HEK293 (cell line): ENCODE results near the gene IGIP.
A peak's percentile ranks its signal among the peaks of the same experiment; 100 is the strongest.

Experiments
- CTCF ChIA-PET: fragments of 350-600 bp; formaldehyde crosslinking; extraction: SDS; loops from one replicate; lab custom pipeline; 2021; ENCODE audit warnings: antibody characterized with exemption; lab: Yijun Ruan, JAX
- POLR2A ChIA-PET: fragments of 300-600 bp; formaldehyde crosslinking; extraction: SDS; loops from one replicate; lab custom pipeline; 2020; ENCODE audit warnings: antibody characterized with exemption, inconsistent platforms; lab: Yijun Ruan, JAX
- H3K27ac ChIP-seq: fragments of 200-500 bp; sonication (Bioruptor generic); 2 replicates; pipeline ENCODE4 v1.5.1; 2014; ENCODE audit warnings: low read depth, low read length, control low read depth, inconsistent platforms; ENCODE audit errors: extremely low read depth
- H3K36me3 ChIP-seq, 2 experiments: fragments of 200-500 bp in 1 of 2; sonication (Bioruptor generic) in 1 of 2; 1 replicate in 1 of 2; 2 replicates in 1 of 2; pipeline ENCODE4 v1.5.1; 2014 to 2017; ENCODE audit warnings: inconsistent platforms in 2 of 2, low read length in 2 of 2; ENCODE audit not compliant: control insufficient read depth in 2 of 2, insufficient read depth in 1 of 2
- H3K4me1 ChIP-seq: fragments of 200-500 bp; sonication (Bioruptor generic); 2 replicates; pipeline ENCODE4 v1.5.1; 2014; ENCODE audit warnings: mild to moderate bottlenecking, low read length, inconsistent platforms; ENCODE audit not compliant: control insufficient read depth, insufficient read depth
- H3K4me3 ChIP-seq: 2 replicates; pipeline ENCODE4 v1.5.1; 2011; ENCODE audit warnings: low read depth, mild to moderate bottlenecking, control low read depth, low read length, moderate library complexity
- H3K9me3 ChIP-seq: fragments of 200-500 bp; sonication (Bioruptor generic); 2 replicates; pipeline ENCODE4 v1.5.1; 2014; ENCODE audit warnings: low read depth, low read length, inconsistent platforms; ENCODE audit not compliant: control insufficient read depth, insufficient read depth
- BCL6B ChIP-seq: fragments of 450-650 bp; formaldehyde crosslinking; IDR thresholded peaks from 2 replicates; pipeline ENCODE4 v1.5.1; 2017; ENCODE audit warnings: missing biosample characterization, missing genetic modification characterization
- GLI2 ChIP-seq: fragments of 450-650 bp; formaldehyde crosslinking; IDR thresholded peaks from 2 replicates; pipeline ENCODE4; 2017; ENCODE audit warnings: missing biosample characterization, missing genetic modification characterization, low read depth, borderline replicate concordance
- GLI4 ChIP-seq: fragments of 450-650 bp; formaldehyde crosslinking; IDR thresholded peaks from 2 replicates; pipeline ENCODE4 v1.5.1; 2016; ENCODE audit warnings: missing biosample characterization, missing genetic modification characterization
- KLF10 ChIP-seq: fragments of 450-650 bp; IDR thresholded peaks from 2 replicates; pipeline ENCODE4 v1.5.1; 2018; ENCODE audit warnings: missing biosample characterization, mild to moderate bottlenecking, missing genetic modification characterization
- KLF16 ChIP-seq: fragments of 450-650 bp; formaldehyde crosslinking; IDR thresholded peaks from 2 replicates; pipeline ENCODE4 v1.5.1; 2017; ENCODE audit warnings: missing biosample characterization, missing genetic modification characterization
- MYNN ChIP-seq: fragments of 450-650 bp; formaldehyde crosslinking; IDR thresholded peaks from 2 replicates; pipeline ENCODE4 v1.5.1; 2016; ENCODE audit warnings: missing biosample characterization, missing genetic modification characterization, borderline replicate concordance
- SCRT2 ChIP-seq: fragments of 450-650 bp; formaldehyde crosslinking; IDR thresholded peaks from 2 replicates; pipeline ENCODE4 v1.5.1; 2016; ENCODE audit warnings: missing biosample characterization, missing genetic modification characterization
- WT1 ChIP-seq: fragments of 450-650 bp; formaldehyde crosslinking; IDR thresholded peaks from 2 replicates; pipeline ENCODE4 v1.5.1; 2016; ENCODE audit warnings: missing biosample characterization, missing genetic modification characterization
- YY1 ChIP-seq: fragments of 450-650 bp; formaldehyde crosslinking; IDR thresholded peaks from 2 replicates; pipeline ENCODE4 v1.5.1; 2018; ENCODE audit warnings: missing biosample characterization, missing genetic modification characterization
- ZFP41 ChIP-seq: fragments of 450-650 bp; formaldehyde crosslinking; IDR thresholded peaks from 2 replicates; pipeline ENCODE4 v1.5.1; 2016; ENCODE audit warnings: missing biosample characterization, missing genetic modification characterization, borderline replicate concordance
- ZNF10 ChIP-seq: fragments of 450-650 bp; formaldehyde crosslinking; IDR thresholded peaks from 2 replicates; pipeline ENCODE4 v1.5.1; 2017; ENCODE audit warnings: missing biosample characterization, missing genetic modification characterization
- ZNF174 ChIP-seq: fragments of 450-650 bp; formaldehyde crosslinking; IDR thresholded peaks from 2 replicates; pipeline ENCODE4 v1.5.0; 2017; ENCODE audit warnings: missing biosample characterization, mild to moderate bottlenecking, missing genetic modification characterization
- ZNF248 ChIP-seq: fragments of 450-650 bp; formaldehyde crosslinking; IDR thresholded peaks from 2 replicates; pipeline ENCODE4 v1.5.1; 2017; ENCODE audit warnings: missing biosample characterization, missing genetic modification characterization
- ZNF26 ChIP-seq: fragments of 450-650 bp; formaldehyde crosslinking; IDR thresholded peaks from 2 replicates; pipeline ENCODE4 v1.5.1; 2016; ENCODE audit warnings: missing biosample characterization, missing genetic modification characterization
- ZNF354C ChIP-seq: fragments of 450-650 bp; formaldehyde crosslinking; IDR thresholded peaks from 2 replicates; pipeline ENCODE4 v1.5.1; 2016; ENCODE audit warnings: missing biosample characterization, missing genetic modification characterization, low read depth, borderline replicate concordance
- ZNF530 ChIP-seq: fragments of 450-650 bp; formaldehyde crosslinking; IDR thresholded peaks from 2 replicates; pipeline ENCODE4 v1.5.1; 2016; ENCODE audit warnings: low read depth, missing biosample characterization, missing genetic modification characterization
- ZNF544 ChIP-seq: fragments of 450-650 bp; formaldehyde crosslinking; IDR thresholded peaks from 2 replicates; pipeline ENCODE4 v1.5.0; 2017; ENCODE audit warnings: missing biosample characterization, missing genetic modification characterization
- ZNF571 ChIP-seq: fragments of 450-650 bp; formaldehyde crosslinking; IDR thresholded peaks from 2 replicates; pipeline ENCODE4 v1.5.0; 2017; ENCODE audit warnings: missing biosample characterization, missing genetic modification characterization
- TF ChIP-seq, protein P1 (sequence below): fragments of 450-650 bp; formaldehyde crosslinking; IDR thresholded peaks from 2 replicates; pipeline ENCODE4 v1.5.1; 2016; ENCODE audit warnings: missing biosample characterization, missing genetic modification characterization

The IGIP gene

DNA sequence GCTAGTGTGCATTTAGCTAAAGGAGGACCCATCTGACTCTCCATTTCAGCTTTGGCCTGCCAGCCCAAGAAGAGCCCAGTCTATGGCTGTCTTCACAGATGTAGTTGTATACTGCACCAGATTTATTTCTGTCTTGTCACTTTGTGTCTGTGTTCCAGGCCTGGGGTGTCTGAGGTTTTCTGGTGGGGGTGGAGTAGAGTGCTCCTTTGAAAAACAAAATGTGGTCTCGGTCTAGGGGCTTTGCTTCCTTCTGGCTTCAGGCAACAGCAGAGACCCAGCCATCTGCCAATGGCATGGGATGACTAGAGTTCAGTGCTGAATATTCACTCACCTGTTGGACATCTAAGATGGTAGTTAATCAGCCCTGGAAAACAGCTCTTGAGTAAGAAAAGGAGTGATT, 10.9 kb downstream of the IGIP start:
- CTCF ChIA-PET, result interaction anchor here (0.6 to 2.5 kb wide), 4 partner anchors 8 to 61 kb away, joined by 3 to 14 read pairs (median 4); no protein-coding TSS in a partner anchor
- no peak overlapping the region for H3K4me3 ChIP-seq
- no peak overlapping the region for H3K27ac ChIP-seq
- H3K36me3 ChIP-seq, result no peaks in the 10 kb centered on the region
- H3K9me3 ChIP-seq, result no peaks in the 10 kb centered on the region
- TF ChIP-seq KLF10 (tag by site-specific recombination), result no peak
- no peak for TF ChIP-seq ZFP41 (tag by site-specific recombination)
- no peak for TF ChIP-seq ZNF354C (tag by site-specific recombination)
- no peak for TF ChIP-seq ZNF26 (tag by site-specific recombination)
- no peak for TF ChIP-seq ZNF174 (tag by site-specific recombination)
- no peak for TF ChIP-seq ZNF571 (tag by site-specific recombination)
- TF ChIP-seq SCRT2, result peak; percentile 62
- POLR2A ChIA-PET, result no interaction called here
- no peaks in the 10 kb centered on the region; the same call in 1 of the 2 replicates for H3K4me1 ChIP-seq

- H3K4me1 ChIP-seq, result no peaks in the 10 kb centered on the region
- CTCF ChIA-PET, result interaction anchor here (0.9 to 10.4 kb wide), 2 partner anchors 65 to 66 kb away, joined by 3 to 109 read pairs; no protein-coding TSS in a partner anchor
- no peaks in the 10 kb centered on the region for H3K36me3 ChIP-seq
- no peak for TF ChIP-seq ZNF10 (tag by site-specific recombination)
- TF ChIP-seq GLI2, result no peak
- no peak for TF ChIP-seq ZNF530 (tag by site-specific recombination)
- TF ChIP-seq YY1 (tag by site-specific recombination), result no peak
- no peak for TF ChIP-seq ZNF544 (tag by site-specific recombination)
- no peak for TF ChIP-seq BCL6B (tag by site-specific recombination)
- TF ChIP-seq KLF16 (tag by site-specific recombination), result no peak
- TF ChIP-seq, protein P1, sequence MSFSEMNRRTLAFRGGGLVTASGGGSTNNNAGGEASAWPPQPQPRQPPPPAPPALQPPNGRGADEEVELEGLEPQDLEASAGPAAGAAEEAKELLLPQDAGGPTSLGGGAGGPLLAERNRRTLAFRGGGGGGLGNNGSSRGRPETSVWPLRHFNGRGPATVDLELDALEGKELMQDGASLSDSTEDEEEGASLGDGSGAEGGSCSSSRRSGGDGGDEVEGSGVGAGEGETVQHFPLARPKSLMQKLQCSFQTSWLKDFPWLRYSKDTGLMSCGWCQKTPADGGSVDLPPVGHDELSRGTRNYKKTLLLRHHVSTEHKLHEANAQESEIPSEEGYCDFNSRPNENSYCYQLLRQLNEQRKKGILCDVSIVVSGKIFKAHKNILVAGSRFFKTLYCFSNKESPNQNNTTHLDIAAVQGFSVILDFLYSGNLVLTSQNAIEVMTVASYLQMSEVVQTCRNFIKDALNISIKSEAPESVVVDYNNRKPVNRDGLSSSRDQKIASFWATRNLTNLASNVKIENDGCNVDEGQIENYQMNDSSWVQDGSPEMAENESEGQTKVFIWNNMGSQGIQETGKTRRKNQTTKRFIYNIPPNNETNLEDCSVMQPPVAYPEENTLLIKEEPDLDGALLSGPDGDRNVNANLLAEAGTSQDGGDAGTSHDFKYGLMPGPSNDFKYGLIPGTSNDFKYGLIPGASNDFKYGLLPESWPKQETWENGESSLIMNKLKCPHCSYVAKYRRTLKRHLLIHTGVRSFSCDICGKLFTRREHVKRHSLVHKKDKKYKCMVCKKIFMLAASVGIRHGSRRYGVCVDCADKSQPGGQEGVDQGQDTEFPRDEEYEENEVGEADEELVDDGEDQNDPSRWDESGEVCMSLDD (tag by site-specific recombination), result no peak
- TF ChIP-seq WT1 (tag by site-specific recombination), result no peak
- TF ChIP-seq MYNN (tag by site-specific recombination), result no peak
- no peak for TF ChIP-seq ZNF248 (tag by site-specific recombination)
- no peak for TF ChIP-seq GLI4 (tag by site-specific recombination)
- no peak for TF ChIP-seq KLF10 (tag by site-specific recombination)
- no peaks in the 10 kb centered on the region for H3K9me3 ChIP-seq
- no peak overlapping the region for H3K4me3 ChIP-seq
- H3K27ac ChIP-seq, result no peak overlapping the region
- POLR2A ChIA-PET, result no interaction called here
Observed at GRCh38 chr5:140140435-140140834, 14.7 kb downstream of the IGIP start.
